SU-DHL-6 (cell line): ENCODE measurements around the gene CCDC188.

Source experiments
- H2AFZ ChIP-seq: fragments of 200-600 bp; sonication (generic); 2 replicates; pipeline ENCODE4 v1.6.1; 2014; ENCODE audit warnings: low read depth, mild to moderate bottlenecking, moderate library complexity, mixed read lengths, antibody characterized with exemption, low read length; ENCODE audit not compliant: severe bottlenecking
- H3F3A ChIP-seq: fragments of 200-600 bp; shearing (Covaris generic); 2 replicates; pipeline ENCODE4 v1.6.0; 2016; ENCODE audit warnings: antibody characterized with exemption, mild to moderate bottlenecking; ENCODE audit not compliant: insufficient read depth
- H3K27ac ChIP-seq: fragments of 200-600 bp; sonication (generic); 2 replicates; pipeline ENCODE4 v1.5.1; 2016; ENCODE audit warnings: low read depth, mild to moderate bottlenecking, low read length, moderate library complexity, mixed read lengths
- H3K27me3 ChIP-seq: fragments of 200-600 bp; sonication (generic), shearing (Covaris generic); 2 replicates; pipeline ENCODE4 v1.6.0; 2014; ENCODE audit warnings: mild to moderate bottlenecking, low read length
- H3K36me3 ChIP-seq: fragments of 200-600 bp; sonication (generic); 2 replicates; pipeline ENCODE4 v1.6.1; 2014; ENCODE audit warnings: mild to moderate bottlenecking, low read length, mixed read lengths
- H3K4me2 ChIP-seq: fragments of 300-600, 200-600 bp; shearing (Covaris generic), sonication (generic); 2 replicates; pipeline ENCODE4 v1.6.0; 2014; ENCODE audit warnings: low read length, low read depth, mild to moderate bottlenecking; ENCODE audit not compliant: poor library complexity, severe bottlenecking
- H3K4me3 ChIP-seq: fragments of 200-600 bp; sonication (generic); 2 replicates; pipeline ENCODE4 v1.5.1; 2014; ENCODE audit warnings: antibody characterized with exemption, low read length, mild to moderate bottlenecking, mixed read lengths; ENCODE audit not compliant: insufficient read depth, poor library complexity, severe bottlenecking
- H3K79me2 ChIP-seq: fragments of 200-600 bp; sonication (generic); 2 replicates; pipeline ENCODE4 v1.6.1; 2014; ENCODE audit warnings: mild to moderate bottlenecking, low read length, moderate library complexity; ENCODE audit not compliant: insufficient read depth
- H3K9ac ChIP-seq: fragments of 200-600 bp; sonication (generic); 2 replicates; pipeline ENCODE4 v1.7.0; 2014; ENCODE audit warnings: mild to moderate bottlenecking, low read length
- H3K9me2 ChIP-seq: fragments of 200-600 bp; sonication (generic); replicated peaks from 2 replicates; pipeline ENCODE4 v1.6.1; 2014; ENCODE audit warnings: low read length; ENCODE audit not compliant: insufficient read depth
- H3K9me3 ChIP-seq: fragments of 200-600 bp; sonication (generic); 2 replicates; pipeline ENCODE4 v1.6.1; 2014; ENCODE audit warnings: low read length, mixed read lengths; ENCODE audit not compliant: insufficient read depth
- H4K20me1 ChIP-seq: fragments of 200-600 bp; sonication (generic); 2 replicates; pipeline ENCODE4 v1.6.1; 2014; ENCODE audit warnings: low read depth, mild to moderate bottlenecking, antibody characterized with exemption, low read length, moderate library complexity, mixed read lengths
- CTCF ChIP-seq: fragments of 200-600 bp; sonication (generic); IDR thresholded peaks from one replicate; pipeline ENCODE4 v1.5.1; 2017; ENCODE audit warnings: antibody characterized with exemption, mild to moderate bottlenecking, low read length, moderate library complexity; ENCODE audit not compliant: insufficient read depth, poor library complexity, severe bottlenecking
- EZH2phosphoT487 ChIP-seq: fragments of 200-600 bp; sonication (generic), shearing (Covaris generic); conservative IDR thresholded peaks from 2 replicates; pipeline ENCODE4 v1.6.1; 2018; ENCODE audit warnings: mild to moderate bottlenecking, antibody characterized with exemption, low read length, moderate library complexity, mixed read lengths

The CCDC188 gene

GRCh38 chr22:20148414-20148813 lies 2.4 kb downstream of the CCDC188 start:
- Histone ChIP-seq H3K9me2 (no peaks in the 10 kb centered on the region), H3K27ac (no peak overlapping the region), H3K9me3 (no peaks in the 10 kb centered on the region), H3K27me3 (no peaks in the 10 kb centered on the region), H3K36me3 (no peaks in the 10 kb centered on the region), H3K4me3 (no peak overlapping the region), H3K79me2 (no peaks in the 10 kb centered on the region), H3F3A (no peaks in the 10 kb centered on the region), H3K4me2 (no peak overlapping the region), H2AFZ (no peak overlapping the region), H3K9ac (no peak overlapping the region), H4K20me1 (no peaks in the 10 kb centered on the region)
- TF ChIP-seq CTCF = no peak
- TF ChIP-seq EZH2phosphoT487 = no peak

- Histone ChIP-seq H4K20me1 (no peaks in the 10 kb centered on the region), H3F3A (no peaks in the 10 kb centered on the region), H3K9me2 (no peaks in the 10 kb centered on the region), H3K4me3 (no peak overlapping the region), H3K9me3 (no peaks in the 10 kb centered on the region), H3K4me2 (no peak overlapping the region), H3K27me3 (no peaks in the 10 kb centered on the region), H2AFZ (no peak overlapping the region), H3K36me3 (no peaks in the 10 kb centered on the region), H3K9ac (no peak overlapping the region), H3K79me2 (no peaks in the 10 kb centered on the region), H3K27ac (no peak overlapping the region)
- TF ChIP-seq EZH2phosphoT487 (no peak), CTCF (no peak)
Observed at GRCh38 chr22:20147237-20147988, 3.4 kb downstream of the CCDC188 start.

GRCh38 chr22:20146777-20147176 lies 4.1 kb downstream of the CCDC188 start:
- TF ChIP-seq CTCF = no peak
- no peak for TF ChIP-seq EZH2phosphoT487
- H3K4me2 ChIP-seq = no peak overlapping the region
- H2AFZ ChIP-seq = no peak overlapping the region
- H3K9ac ChIP-seq = no peak overlapping the region
- H3K27me3 ChIP-seq = no peaks in the 10 kb centered on the region
- no peaks in the 10 kb centered on the region for H3K9me2 ChIP-seq
- no peaks in the 10 kb centered on the region for H4K20me1 ChIP-seq
- H3K79me2 ChIP-seq = no peaks in the 10 kb centered on the region
- no peaks in the 10 kb centered on the region for H3K9me3 ChIP-seq
- H3K27ac ChIP-seq = no peak overlapping the region
- no peaks in the 10 kb centered on the region for H3F3A ChIP-seq
- no peaks in the 10 kb centered on the region for H3K36me3 ChIP-seq
- no peak overlapping the region for H3K4me3 ChIP-seq
